NCI-H2196 treated with DMSO at 0.1 percent for 48 hours (cell line): ENCODE data around the gene CLPSL1.

Experiments used
- DNase-seq: peaks from one replicate; lab custom pipeline; 2025; ENCODE audit not compliant: unreplicated experiment; lab: John Stamatoyannopoulos, UW

The CLPSL1 gene

GRCh38 chr6:35757456-35758123 lies 23.2 kb upstream of the CLPSL1 start:
- DNase-seq = no peak

GRCh38 chr6:35759426-35759825 lies 21.4 kb upstream of the CLPSL1 start:
- no peak for DNase-seq

GRCh38 chr6:35765739-35766138 lies 15.1 kb upstream of the CLPSL1 start:
- DNase-seq = no peak

- no peak for DNase-seq
These were observed 11.6 kb upstream of the CLPSL1 start for GRCh38 chr6:35769211-35769610.

- no peak for DNase-seq
These were observed 9.5 kb upstream of the CLPSL1 start for GRCh38 chr6:35771343-35771627.

GRCh38 chr6:35774116-35774794 lies 6.6 kb upstream of the CLPSL1 start:
- no peak for DNase-seq

- no peak for DNase-seq
These were observed 5.8 kb upstream of the CLPSL1 start for GRCh38 chr6:35775031-35775430.

- DNase-seq = no peak
These were observed 4.2 kb upstream of the CLPSL1 start, which contains the start of gene CLPSL2 for GRCh38 chr6:35776364-35777215. CLPSL2 (plus strand) TSS chr6:35776598; CDS start chr6:35776619, 21 bp downstream.

- no peak for DNase-seq
These were observed 3.3 kb upstream of the CLPSL1 start for GRCh38 chr6:35777356-35778102.

- DNase-seq = no peak
These were observed 2.4 kb upstream of the CLPSL1 start for GRCh38 chr6:35778437-35778836.

GRCh38 chr6:35781290-35781689 lies 471 bp downstream of the CLPSL1 start:
- no peak for DNase-seq

- DNase-seq = peak; percentile 35
These were observed 1.6 kb downstream of the CLPSL1 start for GRCh38 chr6:35782424-35782823.

GRCh38 chr6:35784200-35784599 lies 3.4 kb downstream of the CLPSL1 start:
- no peak for DNase-seq

GRCh38 chr6:35786272-35786671 lies 5.5 kb downstream of the CLPSL1 start:
- DNase-seq = no peak

GRCh38 chr6:35786810-35787209 lies 6.0 kb downstream of the CLPSL1 start:
- DNase-seq = no peak

- DNase-seq = no peak
These were observed 6.7 kb downstream of the CLPSL1 start for GRCh38 chr6:35787266-35788218.

GRCh38 chr6:35788423-35788982 lies 7.7 kb downstream of the CLPSL1 start:
- DNase-seq = no peak

GRCh38 chr6:35790683-35791082 lies 9.9 kb downstream of the CLPSL1 start:
- DNase-seq = no peak

- DNase-seq = no peak
These were observed 14.0 kb downstream of the CLPSL1 start for GRCh38 chr6:35794536-35795452.
